GM19240 (cell line): ENCODE data around the gene ZMYND10.

Experiments
- DNase-seq: peaks from one replicate; pipeline ENCODE4 v3.0.0; 2011; ENCODE audit warnings: low spot score; ENCODE audit not compliant: insufficient read length

ZMYND10 gene

GRCh38 chr3:50303013-50303815 is 42.3 kb downstream of the ZMYND10 start, which contains the start of gene HYAL1:
TSS of gene HYAL1 (minus strand) at chr3:50303574. CDS start at chr3:50302956, 618 bp downstream.
- no peak for DNase-seq

- no peak for DNase-seq
These were observed 43.2 kb downstream of the ZMYND10 start for GRCh38 chr3:50302095-50303012.

GRCh38 chr3:50300681-50301254 is 44.8 kb downstream of the ZMYND10 start:
- no peak for DNase-seq

GRCh38 chr3:50299929-50300680 is 45.4 kb downstream of the ZMYND10 start:
- DNase-seq: no peak

- no peak for DNase-seq
These were observed 45.9 kb downstream of the ZMYND10 start for GRCh38 chr3:50299638-50299928.

GRCh38 chr3:50298836-50299637 is 46.5 kb downstream of the ZMYND10 start, which contains the start of the genes HYAL3 and NAA80:
TSS of gene HYAL3 (minus strand) at chr3:50299405. CDS start at chr3:50295602, 3,803 bp downstream.
TSS of gene NAA80 (minus strand) at chr3:50299405. CDS start at chr3:50297463, 1,942 bp downstream.
- DNase-seq: peak; percentile 89

- DNase-seq: no peak
These were observed 47.4 kb downstream of the ZMYND10 start for GRCh38 chr3:50297896-50298725.

GRCh38 chr3:50297384-50297775 is 48.2 kb downstream of the ZMYND10 start:
- DNase-seq: no peak

GRCh38 chr3:50296721-50297383 is 48.7 kb downstream of the ZMYND10 start:
- DNase-seq: no peak

- DNase-seq: no peak
These were observed 49.7 kb downstream of the ZMYND10 start for GRCh38 chr3:50295553-50296431.

- no peak for DNase-seq
These were observed 50.8 kb downstream of the ZMYND10 start for GRCh38 chr3:50294492-50295403.

- no peak for DNase-seq
These were observed 51.4 kb downstream of the ZMYND10 start for GRCh38 chr3:50294089-50294488.

GRCh38 chr3:50293079-50293801 is 52.3 kb downstream of the ZMYND10 start:
- no peak for DNase-seq

- DNase-seq: peak; percentile 92
These were observed 53.1 kb downstream of the ZMYND10 start, which contains the start of gene IFRD2 for GRCh38 chr3:50292159-50293078. TSS of gene IFRD2 (minus strand) at chr3:50292429. CDS start at chr3:50292274, 155 bp downstream.
